GM23248 (cell line): ENCODE results near the gene PLAAT3.

Source experiments
- EZH2 ChIP-seq: fragments of 200-600 bp; sonication (generic); IDR thresholded peaks from 2 replicates; pipeline ENCODE4 v1.6.1; 2018; ENCODE audit warnings: antibody characterized with exemption, mild to moderate bottlenecking; ENCODE audit not compliant: insufficient read depth, poor library complexity, severe bottlenecking
- EZH2phosphoT487 ChIP-seq: fragments of 200-600 bp; sonication (generic); IDR thresholded peaks from 2 replicates; pipeline ENCODE4 v1.6.1; 2018; ENCODE audit warnings: antibody characterized with exemption, moderate library complexity, mild to moderate bottlenecking, low read depth; ENCODE audit not compliant: insufficient read depth

DNA sequence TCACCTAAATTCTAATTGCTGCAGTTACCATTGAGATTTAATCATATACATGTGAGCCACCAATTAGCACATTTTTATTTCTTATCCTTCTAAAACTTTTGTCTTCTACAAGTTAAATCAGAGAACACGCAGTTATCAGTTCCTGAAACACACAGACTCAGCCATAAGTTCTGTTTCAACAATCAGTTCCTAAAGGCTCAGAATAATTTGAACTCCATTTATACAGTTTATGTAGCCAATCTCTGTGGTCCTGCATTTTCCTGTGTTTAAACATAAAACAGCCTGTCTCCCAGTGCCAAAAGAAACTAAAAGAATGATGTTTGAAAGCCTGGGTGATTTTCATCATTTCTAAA lies 2.9 kb downstream of the PLAAT3 start:
- no peak for TF ChIP-seq EZH2phosphoT487
- no peak for TF ChIP-seq EZH2
